ENCODE results near the gene FNIP2.
"Not testable (repeated sequence)": the region's sequence is repeated elsewhere in the genome, so short reads cannot be mapped to it uniquely, and the experiment has no call there.

Gene FNIP2

GRCh38 chr4:158788516-158788915, 19.7 kb downstream of the FNIP2 start:
- in situ Hi-C loops (cut with MboI; ENCODE audit: low sequenced_read_pairs), result no loop called here

GRCh38 chr4:158789853-158790252, 21.0 kb downstream of the FNIP2 start:
- in situ Hi-C loops (cut with MboI; ENCODE audit: low sequenced_read_pairs), result no loop called here

DNA sequence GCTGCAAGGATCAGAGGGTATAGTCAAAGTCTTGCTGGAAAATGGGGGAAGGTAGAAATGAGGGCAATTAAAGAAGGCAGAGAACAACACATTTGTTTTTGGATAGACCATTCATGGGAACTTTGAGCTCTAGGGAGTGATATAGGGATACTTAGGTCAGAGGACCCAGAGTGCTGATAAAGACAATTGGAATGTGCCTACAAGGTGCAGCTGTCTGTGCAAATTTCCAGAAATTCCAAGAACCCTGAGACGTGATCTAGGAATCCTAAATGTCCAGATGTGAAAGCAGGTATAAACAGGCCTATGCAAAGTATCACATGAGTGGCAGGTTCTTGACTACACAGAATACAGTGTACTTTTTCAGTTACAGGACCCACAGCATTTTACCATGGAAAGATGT, 24.2 kb downstream of the FNIP2 start:
- in situ Hi-C loops (cut with MboI; ENCODE audit: low sequenced_read_pairs), result no loop called here

DNA sequence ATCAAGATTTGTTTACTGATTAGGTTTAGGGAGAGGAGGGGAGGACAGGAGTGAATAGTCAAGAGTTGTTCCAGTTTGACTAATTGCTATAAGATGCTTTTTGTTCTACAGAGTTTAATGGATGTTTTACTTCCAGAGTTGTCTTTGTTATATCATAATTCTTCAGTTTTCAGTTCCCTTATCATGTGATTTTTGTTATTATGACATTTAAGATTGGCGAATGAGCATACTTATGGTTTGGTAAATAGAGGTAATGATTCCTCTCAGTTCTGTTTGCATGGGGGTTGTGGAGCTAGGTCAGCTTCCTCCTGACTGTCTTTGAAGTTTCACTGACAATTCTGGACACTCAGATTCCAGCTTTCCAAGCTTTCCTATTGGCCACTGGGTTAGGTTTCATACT, 24.6 kb downstream of the FNIP2 start:
- in situ Hi-C loops (cut with MboI; ENCODE audit: low sequenced_read_pairs), result not testable (repeated sequence)

DNA sequence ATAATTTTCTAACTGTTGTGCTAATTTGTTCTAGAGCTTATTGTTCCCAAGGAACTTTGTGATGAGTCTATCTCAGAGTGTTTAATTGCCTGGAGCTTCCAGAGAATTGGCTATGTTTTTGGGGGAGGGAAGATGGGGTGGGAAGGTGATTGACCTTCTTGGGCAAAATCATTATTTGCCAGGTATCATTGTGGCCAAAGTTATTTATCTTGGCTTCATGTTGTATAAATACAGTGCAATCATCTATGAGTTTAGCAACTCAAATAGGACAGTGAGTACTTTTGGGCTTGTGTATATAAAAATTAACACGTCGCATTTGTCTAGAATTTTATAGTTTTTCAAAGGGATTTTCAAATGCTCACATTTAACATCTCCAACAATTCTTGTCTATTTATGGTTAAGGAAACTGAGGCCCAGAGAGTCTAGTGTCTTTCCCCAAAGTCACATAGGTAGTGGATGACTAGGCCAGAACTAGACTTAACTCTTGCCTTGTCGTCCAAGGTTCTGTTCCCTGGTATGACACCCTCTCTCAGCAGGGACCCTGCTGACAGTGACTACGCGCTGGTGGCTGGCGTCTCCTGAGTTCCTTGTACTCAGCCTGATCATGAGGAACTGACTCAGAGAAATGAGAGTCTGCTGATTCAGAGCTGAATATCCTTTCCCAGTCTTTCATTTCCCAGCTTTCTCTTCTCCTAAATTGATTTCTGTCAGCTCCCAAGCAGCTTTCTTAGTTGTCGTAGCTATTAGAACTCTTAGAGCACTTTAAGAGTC, 27.7 kb downstream of the FNIP2 start:
- in situ Hi-C loops (cut with MboI; ENCODE audit: low sequenced_read_pairs), result no loop called here

- in situ Hi-C loops (cut with MboI; ENCODE audit: low sequenced_read_pairs), result no loop called here
Measured at GRCh38 chr4:158798062-158798461, 29.2 kb downstream of the FNIP2 start.

DNA sequence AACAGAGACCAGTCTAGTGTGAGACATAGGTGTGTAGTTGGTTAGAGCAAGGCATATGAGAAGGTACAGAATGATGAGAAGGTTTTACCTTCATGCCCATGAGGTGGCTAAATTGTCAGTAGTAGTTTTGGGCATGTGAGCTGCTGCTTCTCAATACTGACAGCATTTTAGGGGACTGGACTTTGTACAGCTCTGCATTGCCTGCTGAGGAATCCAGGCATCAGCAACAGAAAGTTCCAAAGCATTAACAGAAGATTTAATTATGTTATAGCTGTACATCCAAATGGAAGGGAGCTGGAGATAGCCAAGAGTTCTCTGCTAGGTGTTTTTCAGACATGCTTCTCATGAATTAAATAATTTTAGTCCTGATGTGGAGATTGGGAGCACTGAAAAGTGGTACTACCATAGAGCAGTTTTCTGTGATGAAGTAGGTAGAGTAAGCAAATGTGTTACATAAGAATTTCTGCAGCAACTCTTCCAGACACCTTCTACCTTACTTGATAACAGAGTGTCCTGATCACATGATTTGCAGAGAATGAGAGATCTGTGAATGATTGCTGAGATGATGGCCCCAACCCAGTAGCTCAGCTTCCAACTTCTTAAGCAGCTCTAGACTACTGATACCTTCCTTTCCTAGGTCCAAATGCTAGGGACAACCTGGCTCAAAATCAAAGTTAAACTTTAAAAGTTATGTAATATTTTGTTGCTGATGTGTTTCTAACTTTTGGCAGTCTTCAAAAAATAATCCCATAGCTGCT, 30.4 kb downstream of the FNIP2 start:
- in situ Hi-C loops (cut with MboI; ENCODE audit: low sequenced_read_pairs), result no loop called here

DNA sequence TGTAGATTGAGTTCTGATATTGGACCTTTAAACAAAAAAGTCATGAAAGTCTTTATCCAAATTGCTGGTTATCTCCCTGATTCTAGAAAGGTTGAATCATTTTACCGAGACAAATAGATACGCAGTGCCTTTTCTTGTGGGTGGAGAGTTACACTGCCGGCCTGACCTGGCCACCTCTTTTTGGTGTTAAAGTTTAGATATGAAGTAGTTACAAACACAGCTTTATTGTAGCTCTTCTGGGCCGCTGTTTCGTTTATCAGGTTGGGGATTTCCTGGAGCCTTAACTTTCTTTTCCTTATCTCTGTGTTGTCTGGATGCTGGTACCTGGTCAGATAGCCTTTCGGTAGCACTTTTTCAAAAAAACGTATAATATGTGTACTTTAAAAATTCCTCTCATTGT, 31.0 kb downstream of the FNIP2 start:
- in situ Hi-C loops (cut with MboI; ENCODE audit: low sequenced_read_pairs), result no loop called here

DNA sequence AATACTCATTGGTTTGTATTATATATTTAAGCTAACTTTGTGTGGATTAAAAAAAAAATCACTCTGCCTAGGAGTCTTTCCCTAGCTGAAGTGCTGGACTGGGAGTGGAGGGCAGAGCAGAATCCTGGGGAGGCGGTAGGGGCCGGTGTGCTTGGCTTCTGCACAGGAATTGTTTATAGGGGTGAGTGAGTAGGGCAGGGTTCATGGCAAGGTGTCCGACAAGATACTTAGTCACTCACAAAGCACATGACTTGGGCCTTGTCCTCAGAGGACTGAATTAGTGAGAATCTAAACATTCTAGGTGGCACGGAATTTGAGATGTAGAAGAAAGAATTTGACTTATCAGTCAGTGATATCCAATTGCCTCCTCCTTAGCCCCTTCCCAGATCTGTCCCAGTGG, 32.2 kb downstream of the FNIP2 start:
- in situ Hi-C loops (cut with MboI; ENCODE audit: low sequenced_read_pairs), result no loop called here

DNA sequence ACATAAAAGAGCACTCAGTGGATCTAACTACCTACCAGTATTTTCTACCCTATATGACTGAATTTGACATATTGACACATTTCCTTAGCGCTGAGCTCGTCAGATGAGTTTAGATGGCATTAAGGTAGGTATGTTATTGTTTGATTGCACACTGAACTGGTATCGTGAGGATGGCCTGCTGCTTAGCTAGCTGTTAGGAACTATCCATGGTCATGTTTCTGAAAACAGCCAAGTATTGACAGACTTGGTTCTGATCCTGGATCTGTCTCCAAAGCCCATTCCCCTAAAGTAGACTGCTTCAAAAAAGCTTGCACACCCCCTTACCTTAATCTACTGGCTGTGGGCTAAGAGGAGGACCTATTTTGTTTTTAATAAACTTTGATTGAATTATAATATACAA, 32.9 kb downstream of the FNIP2 start:
- in situ Hi-C loops (cut with MboI; ENCODE audit: low sequenced_read_pairs), result no loop called here

GRCh38 chr4:158802914-158803313, 34.1 kb downstream of the FNIP2 start:
- in situ Hi-C loops (cut with MboI; ENCODE audit: low sequenced_read_pairs), result no loop called here

DNA sequence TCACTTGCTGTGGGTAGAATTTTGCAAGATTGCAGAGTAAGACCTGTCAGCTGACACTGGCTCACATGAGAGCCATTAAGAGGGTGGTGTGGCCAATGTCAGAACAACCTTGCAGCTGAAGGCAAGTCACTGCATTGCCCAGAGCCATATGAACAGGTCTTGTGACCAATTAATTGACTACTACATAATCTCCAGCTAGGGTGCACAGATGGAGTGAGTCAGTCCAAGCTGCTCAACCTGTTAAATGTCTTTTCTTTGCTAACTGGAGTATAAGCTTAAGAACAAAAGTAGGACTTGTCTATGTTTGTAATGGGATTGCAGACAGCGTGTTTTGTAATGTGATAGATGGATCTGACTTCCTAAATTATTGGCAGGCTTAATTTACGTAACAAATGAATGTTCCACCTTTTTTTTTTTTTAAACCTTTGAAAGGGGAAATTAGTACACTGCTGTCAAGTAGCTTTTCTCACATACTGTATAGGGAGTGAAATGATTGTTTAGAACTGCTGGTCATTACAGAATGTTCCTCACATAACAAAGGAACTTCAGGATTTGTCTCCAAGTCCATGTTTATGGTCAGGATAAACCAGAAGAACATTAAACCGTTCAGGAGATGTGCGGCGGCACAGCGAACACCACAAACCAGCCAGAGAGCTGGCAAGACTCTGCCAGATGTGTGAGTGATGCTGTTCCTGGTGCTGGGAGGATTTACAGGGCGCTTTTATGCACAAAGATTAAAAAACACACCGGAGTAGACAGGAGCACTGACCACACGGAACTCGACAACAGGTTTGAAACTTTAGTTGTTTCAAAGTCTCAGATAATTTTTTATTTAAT, 37.0 kb downstream of the FNIP2 start:
- in situ Hi-C loops (cut with MboI; ENCODE audit: low sequenced_read_pairs), result no loop called here

GRCh38 chr4:158807691-158808090, 38.9 kb downstream of the FNIP2 start:
- in situ Hi-C loops (cut with MboI; ENCODE audit: low sequenced_read_pairs), result no loop called here

DNA sequence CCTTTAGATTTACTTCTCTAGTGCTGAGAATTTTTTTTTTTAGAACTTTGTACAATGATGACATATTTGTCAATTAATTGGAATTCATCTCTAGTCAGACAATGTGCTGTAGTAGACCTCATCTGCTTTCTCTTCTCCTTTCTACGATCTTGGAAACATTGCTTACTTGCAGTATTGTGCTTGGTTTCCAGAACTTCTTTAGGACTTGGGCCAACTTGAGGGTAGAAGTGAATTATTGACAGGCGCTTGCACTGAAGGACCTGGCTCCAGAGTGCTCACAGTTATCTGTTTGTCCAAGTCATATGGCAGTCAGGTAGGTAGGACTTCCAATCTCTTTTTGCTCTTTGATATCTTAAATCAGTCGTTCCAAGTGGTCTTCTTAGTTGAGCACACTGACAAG, 39.6 kb downstream of the FNIP2 start:
- in situ Hi-C loops (cut with MboI; ENCODE audit: low sequenced_read_pairs), result no loop called here

DNA sequence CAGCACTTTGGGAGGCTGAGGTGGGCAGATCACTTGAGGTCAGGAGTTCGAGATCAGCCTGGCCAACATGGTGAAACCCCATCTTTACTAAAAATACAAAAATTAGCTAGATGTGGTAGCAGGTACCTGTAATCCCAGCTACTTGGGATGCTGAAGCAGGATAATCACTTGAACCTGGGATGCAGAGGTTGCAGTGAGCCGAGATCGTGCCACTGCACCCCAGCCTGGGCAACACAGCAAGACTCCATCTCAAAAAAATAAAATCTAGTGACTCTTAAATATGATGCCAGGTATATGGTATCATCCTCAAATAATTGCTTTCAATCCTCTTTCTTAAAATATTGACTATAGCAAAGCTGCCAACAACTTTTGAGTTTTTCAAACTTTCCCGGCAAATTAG, 40.4 kb downstream of the FNIP2 start:
- in situ Hi-C loops (cut with MboI; ENCODE audit: low sequenced_read_pairs), result not testable (repeated sequence)

DNA sequence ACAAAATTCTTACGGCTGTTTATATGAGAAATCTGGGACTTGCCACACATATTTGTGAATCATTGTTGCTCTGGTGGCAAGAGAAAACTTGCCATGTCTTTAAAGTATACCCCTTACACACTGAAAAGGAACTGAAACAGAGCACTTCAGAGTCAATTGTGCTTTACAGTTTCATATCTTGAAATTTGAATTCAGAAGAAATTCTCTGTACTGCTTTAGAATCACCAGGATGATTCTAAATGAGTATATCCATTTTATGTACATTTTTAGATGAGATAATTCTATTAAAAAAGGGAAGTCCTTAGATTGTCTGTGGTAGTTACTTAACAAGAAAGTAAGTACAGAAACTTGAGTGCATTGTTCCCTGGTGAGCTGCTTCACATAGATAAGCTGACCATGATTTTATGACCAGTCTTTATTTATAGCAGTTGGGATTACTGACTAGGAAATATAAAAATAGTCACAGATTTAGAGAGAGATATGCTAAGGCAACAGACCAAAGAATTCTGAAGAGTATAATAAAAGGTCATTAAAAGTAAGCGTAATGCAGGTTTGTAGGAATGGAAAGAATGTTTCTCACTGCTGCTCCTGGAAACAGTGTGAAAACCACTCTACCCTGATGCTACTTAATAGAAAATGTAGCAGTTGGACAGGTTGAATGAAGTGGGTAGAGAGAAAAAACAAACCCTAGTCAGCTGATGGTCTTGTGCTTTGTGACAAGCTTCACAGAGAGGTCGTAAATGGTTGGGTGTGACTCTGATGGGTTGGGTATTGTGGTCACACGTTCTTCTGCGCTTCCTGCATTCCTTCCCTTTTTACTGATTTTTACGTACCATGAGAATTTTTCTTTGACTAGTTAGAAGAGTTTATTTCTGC, 41.0 kb downstream of the FNIP2 start:
- in situ Hi-C loops (cut with MboI; ENCODE audit: low sequenced_read_pairs), result no loop called here

GRCh38 chr4:158810487-158811215, 41.8 kb downstream of the FNIP2 start:
- in situ Hi-C loops (cut with MboI; ENCODE audit: low sequenced_read_pairs), result no loop called here

- in situ Hi-C loops (cut with MboI; ENCODE audit: low sequenced_read_pairs), result no loop called here
Measured at GRCh38 chr4:158811216-158811540, 42.4 kb downstream of the FNIP2 start.

GRCh38 chr4:158811704-158812103, 42.9 kb downstream of the FNIP2 start:
- in situ Hi-C loops (cut with MboI; ENCODE audit: low sequenced_read_pairs), result no loop called here

DNA sequence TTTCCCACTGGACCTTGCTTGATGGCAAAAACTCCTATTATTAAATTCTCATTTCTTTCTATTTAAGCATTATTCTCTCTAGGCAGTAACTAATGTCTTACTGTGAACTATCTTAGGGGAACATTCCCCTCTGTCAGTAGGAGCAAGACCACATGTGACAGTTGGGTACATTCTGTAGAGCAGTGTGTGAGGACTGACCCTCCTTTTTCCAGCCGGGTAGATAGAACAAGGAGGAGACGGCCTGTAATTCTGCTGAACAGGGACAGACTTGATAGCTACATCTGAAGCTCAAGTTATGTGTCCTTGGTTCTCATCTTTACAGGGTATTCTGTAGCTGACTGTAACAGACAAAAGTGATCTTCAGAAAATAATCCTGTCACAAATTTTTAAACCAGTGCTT, 43.3 kb downstream of the FNIP2 start:
- in situ Hi-C loops (cut with MboI; ENCODE audit: low sequenced_read_pairs), result no loop called here

Data from hTERT RPE-1 (cell line).